ENCODE results near the gene SLC37A1. TPM values are rescaled to one million over a fixed set of nuclear protein-coding genes. Genes with fewer than 3 reads are reported as not detected.

Gene SLC37A1
- total RNA-seq, 3 donors from 2014 or later (not counting 1 experiment from before 2014, with no cell fraction given) = 24.8 to 25.8 (median 25.3) TPM

DNA sequence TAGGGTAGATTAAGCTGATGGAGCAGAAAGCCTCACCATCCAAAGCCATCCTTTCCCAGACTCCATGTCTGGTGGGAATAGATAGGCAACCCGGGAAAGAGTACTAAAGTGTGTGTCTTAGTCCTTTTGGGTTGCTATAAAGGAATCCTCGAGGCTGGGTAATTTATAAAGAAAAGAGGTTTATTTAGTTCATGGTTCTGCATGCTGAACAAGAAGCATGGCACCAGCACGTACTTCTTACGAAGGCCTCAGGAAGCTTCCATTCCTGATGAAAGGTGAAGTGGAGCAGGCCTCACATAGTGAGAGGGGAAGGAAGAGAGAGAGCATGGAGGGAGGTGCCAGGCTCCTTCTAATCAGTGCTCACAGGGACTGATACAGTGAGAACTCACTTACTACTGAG lies 6.2 kb upstream of the SLC37A1 start:
- intact Hi-C loops (cut with micrococcal nuclease) = no loop called here
- TF ChIP-seq, protein P1, sequence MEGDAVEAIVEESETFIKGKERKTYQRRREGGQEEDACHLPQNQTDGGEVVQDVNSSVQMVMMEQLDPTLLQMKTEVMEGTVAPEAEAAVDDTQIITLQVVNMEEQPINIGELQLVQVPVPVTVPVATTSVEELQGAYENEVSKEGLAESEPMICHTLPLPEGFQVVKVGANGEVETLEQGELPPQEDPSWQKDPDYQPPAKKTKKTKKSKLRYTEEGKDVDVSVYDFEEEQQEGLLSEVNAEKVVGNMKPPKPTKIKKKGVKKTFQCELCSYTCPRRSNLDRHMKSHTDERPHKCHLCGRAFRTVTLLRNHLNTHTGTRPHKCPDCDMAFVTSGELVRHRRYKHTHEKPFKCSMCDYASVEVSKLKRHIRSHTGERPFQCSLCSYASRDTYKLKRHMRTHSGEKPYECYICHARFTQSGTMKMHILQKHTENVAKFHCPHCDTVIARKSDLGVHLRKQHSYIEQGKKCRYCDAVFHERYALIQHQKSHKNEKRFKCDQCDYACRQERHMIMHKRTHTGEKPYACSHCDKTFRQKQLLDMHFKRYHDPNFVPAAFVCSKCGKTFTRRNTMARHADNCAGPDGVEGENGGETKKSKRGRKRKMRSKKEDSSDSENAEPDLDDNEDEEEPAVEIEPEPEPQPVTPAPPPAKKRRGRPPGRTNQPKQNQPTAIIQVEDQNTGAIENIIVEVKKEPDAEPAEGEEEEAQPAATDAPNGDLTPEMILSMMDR (IDR thresholded peaks at IDR 0.05) = no peak
- peaks cover 8% of the 10 kb centered on the region for H3K4me1 ChIP-seq (ENCODE audit: control insufficient read depth, insufficient read depth, low read length)
- no peaks in the 10 kb centered on the region for H3K36me3 ChIP-seq (ENCODE audit: control insufficient read depth, insufficient read depth, low read length)
- H3K27me3 Mint-ChIP-seq (ENCODE audit: low read depth in 2 of 2) = no peaks in the 10 kb centered on the region
- H3K36me3 Mint-ChIP-seq = no peaks in the 10 kb centered on the region
- H3K27ac ChIP-seq (ENCODE audit: low read length) = no peak overlapping the region
- no peak for DNase-seq
- H3K4me3 ChIP-seq (ENCODE audit: low read length) = no peak overlapping the region
- H3K4me1 Mint-ChIP-seq = peaks cover 11 to 12% of the 10 kb centered on the region in 2 donors
- no peak overlapping the region for H3K4me3 Mint-ChIP-seq
- no peak for ATAC-seq
- no peaks in the 10 kb centered on the region for H3K9me3 Mint-ChIP-seq
- no peak overlapping the region for H3K27ac Mint-ChIP-seq
- H3K27me3 ChIP-seq (ENCODE audit: control insufficient read depth, insufficient read depth, low read length) = no peaks in the 10 kb centered on the region
- WGBS (ENCODE audit: insufficient coverage) = 95% methylated on average over 4 of the region's 4 CpGs
- H3K9me3 ChIP-seq (ENCODE audit: control insufficient read depth, insufficient read depth, low read length) = no peaks in the 10 kb centered on the region

DNA sequence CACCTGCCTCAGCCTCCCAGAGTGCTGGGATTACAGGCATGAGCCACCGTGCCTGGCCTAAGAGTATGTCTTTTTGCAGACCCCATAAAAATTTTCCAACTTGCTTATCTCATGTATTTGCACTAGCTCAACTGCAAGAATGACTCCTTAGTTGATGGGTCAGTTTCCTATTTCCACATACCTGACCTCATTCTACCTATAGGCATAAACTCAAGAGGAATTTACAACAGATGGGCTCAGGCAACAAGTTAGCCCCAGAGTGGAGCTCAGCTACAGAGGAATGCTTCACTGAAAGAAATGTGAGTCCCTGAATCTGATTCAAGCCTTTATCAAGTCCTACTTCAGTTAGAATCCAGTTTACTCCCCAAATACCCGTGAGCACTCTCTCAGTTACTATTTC lies 5.3 kb upstream of the SLC37A1 start:
- WGBS (ENCODE audit: insufficient coverage) = 89% methylated on average over 2 of the region's 2 CpGs
- TF ChIP-seq, protein P1 (IDR thresholded peaks at IDR 0.05) = no peak
- Mint-ChIP-seq H3K4me3 (no peak overlapping the region), H3K27ac (no peak overlapping the region), H3K4me1 (peaks cover 9 to 12% of the 10 kb centered on the region in 2 donors), H3K9me3 (no peaks in the 10 kb centered on the region), H3K27me3 (ENCODE audit: low read depth in 2 of 2) (no peaks in the 10 kb centered on the region), H3K36me3 (no peaks in the 10 kb centered on the region)
- DNase-seq (no peak), ATAC-seq (no peak)
- Histone ChIP-seq H3K4me3 (ENCODE audit: low read length) (no peak overlapping the region), H3K27ac (ENCODE audit: low read length) (no peak overlapping the region), H3K4me1 (ENCODE audit: control insufficient read depth, insufficient read depth, low read length) (peaks cover 10% of the 10 kb centered on the region), H3K9me3 (ENCODE audit: control insufficient read depth, insufficient read depth, low read length) (no peaks in the 10 kb centered on the region), H3K27me3 (ENCODE audit: control insufficient read depth, insufficient read depth, low read length) (no peaks in the 10 kb centered on the region), H3K36me3 (ENCODE audit: control insufficient read depth, insufficient read depth, low read length) (no peaks in the 10 kb centered on the region)
- intact Hi-C loops (cut with micrococcal nuclease) = no loop called here

DNA sequence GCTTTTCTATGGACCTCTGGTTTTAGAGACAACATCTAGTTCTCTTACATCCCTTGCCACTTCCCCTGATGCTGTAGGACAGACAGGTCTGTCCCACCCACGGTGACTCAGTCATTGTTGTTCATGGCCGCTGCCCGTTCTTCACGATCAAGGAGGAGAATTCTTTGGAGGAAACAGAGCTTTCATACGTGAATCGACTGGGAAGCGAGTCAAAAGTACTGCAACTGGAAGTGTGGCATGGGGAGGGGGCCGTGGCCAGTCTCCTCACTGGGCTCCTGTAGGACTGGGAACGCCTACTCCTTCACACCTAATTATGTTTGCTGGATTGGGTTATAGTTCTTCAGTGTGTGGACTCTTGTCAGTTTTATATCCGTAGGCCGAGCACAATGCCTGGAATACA lies 4.4 kb upstream of the SLC37A1 start:
- WGBS (ENCODE audit: insufficient coverage) = 78% methylated on average over 7 of the region's 11 CpGs
- TF ChIP-seq, protein P1 (IDR thresholded peaks at IDR 0.05) = no peak
- H3K4me1 ChIP-seq (ENCODE audit: control insufficient read depth, insufficient read depth, low read length) = peaks cover 5% of the 10 kb centered on the region
- H3K36me3 ChIP-seq (ENCODE audit: control insufficient read depth, insufficient read depth, low read length) = no peaks in the 10 kb centered on the region
- no peaks in the 10 kb centered on the region for H3K36me3 Mint-ChIP-seq
- no peaks in the 10 kb centered on the region for H3K27me3 ChIP-seq (ENCODE audit: control insufficient read depth, insufficient read depth, low read length)
- peaks cover under 1 to 5% of the 10 kb centered on the region in 2 donors for H3K4me1 Mint-ChIP-seq
- H3K27ac ChIP-seq (ENCODE audit: low read length) = no peak overlapping the region
- no peak overlapping the region for H3K4me3 Mint-ChIP-seq
- H3K9me3 ChIP-seq (ENCODE audit: control insufficient read depth, insufficient read depth, low read length) = no peaks in the 10 kb centered on the region
- intact Hi-C loops (cut with micrococcal nuclease) = no loop called here
- no peak for DNase-seq
- H3K9me3 Mint-ChIP-seq = no peaks in the 10 kb centered on the region
- ATAC-seq = no peak
- H3K27ac Mint-ChIP-seq = no peak overlapping the region
- H3K27me3 Mint-ChIP-seq (ENCODE audit: low read depth in 2 of 2) = no peaks in the 10 kb centered on the region
- no peak overlapping the region for H3K4me3 ChIP-seq (ENCODE audit: low read length)

DNA sequence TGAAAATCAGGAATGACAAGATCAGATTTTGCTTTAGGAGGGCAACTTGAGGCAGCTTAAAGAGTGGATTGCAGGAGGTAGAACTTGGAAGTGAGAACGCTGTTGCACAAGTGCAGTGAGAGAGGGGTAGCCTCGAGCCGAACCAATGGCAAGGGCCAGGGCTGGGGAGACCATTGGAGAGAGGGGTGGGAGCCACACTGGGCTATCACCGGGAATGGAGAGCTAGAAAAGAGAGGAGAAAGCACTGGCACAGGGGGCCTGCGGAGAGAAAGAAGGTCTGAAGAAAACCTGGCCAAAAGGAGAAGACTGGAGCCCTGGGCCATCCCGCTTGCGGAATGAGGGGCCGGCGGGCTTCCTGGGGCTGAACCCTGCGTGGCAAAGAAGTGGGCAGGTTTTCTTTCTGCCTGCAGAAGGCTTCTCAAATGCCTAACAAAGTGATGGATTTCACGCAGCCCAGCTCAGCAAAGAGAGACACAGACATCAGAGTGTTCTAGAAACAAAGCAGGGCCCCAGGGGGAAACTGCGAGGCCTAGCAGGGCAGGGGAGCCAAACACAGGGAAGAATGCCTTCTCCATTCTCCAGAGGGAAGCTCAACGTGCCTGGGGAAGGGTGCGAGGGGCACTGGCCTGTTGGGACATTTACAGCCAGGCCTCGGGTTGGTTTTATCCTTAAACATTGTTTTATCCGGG lies 1.2 kb upstream of the SLC37A1 start:
- Histone ChIP-seq H3K27me3 (ENCODE audit: control insufficient read depth, insufficient read depth, low read length) (no peaks in the 10 kb centered on the region), H3K27ac (ENCODE audit: low read length) (no peak overlapping the region), H3K36me3 (ENCODE audit: control insufficient read depth, insufficient read depth, low read length) (no peaks in the 10 kb centered on the region), H3K9me3 (ENCODE audit: control insufficient read depth, insufficient read depth, low read length) (no peaks in the 10 kb centered on the region), H3K4me3 (ENCODE audit: low read length) (no peak overlapping the region), H3K4me1 (ENCODE audit: control insufficient read depth, insufficient read depth, low read length) (peaks cover 13% of the 10 kb centered on the region)
- no peak for DNase-seq
- peak overlapping the region; percentile 91 for H3K4me3 Mint-ChIP-seq
- no peaks in the 10 kb centered on the region for H3K9me3 Mint-ChIP-seq
- WGBS (ENCODE audit: insufficient coverage) = 95% methylated on average over 16 of the region's 16 CpGs
- H3K27ac Mint-ChIP-seq = peak overlapping the region; percentile 21 to 82
- peaks cover 20 to 31% of the 10 kb centered on the region in 2 donors for H3K4me1 Mint-ChIP-seq
- no peak for ATAC-seq
- intact Hi-C loops (cut with micrococcal nuclease) = loop anchor here (5.0 kb wide), 1 partner anchor 45 kb away; no protein-coding TSS in a partner anchor
- TF ChIP-seq, protein P1 (IDR thresholded peaks at IDR 0.05) = no peak
- H3K27me3 Mint-ChIP-seq (ENCODE audit: low read depth in 2 of 2) = no peaks in the 10 kb centered on the region
- no peaks in the 10 kb centered on the region for H3K36me3 Mint-ChIP-seq
